ENCODE results near the gene CEACAM1.

- no peak for TF ChIP-seq SP1 (IDR thresholded peaks at IDR 0.05)
- TF ChIP-seq SUZ12 (IDR thresholded peaks at IDR 0.05), result no peak
- TF ChIP-seq BHLHE40 (IDR thresholded peaks at IDR 0.05; ENCODE audit: borderline replicate concordance), result no peak
These were observed 53.5 kb downstream of the CEACAM1 start for GRCh38 chr19:42474743-42475142.

All from HEK293T (cell line).